Activated naive CD4-positive, alpha-beta T cell treated with anti-CD3 and anti-CD28 coated beads, Interleukin-2, amount 50 U/mL, for 16 hours (primary cell): ENCODE measurements around the gene FARS2.

Experiments
- DNase-seq: peaks from one replicate; pipeline ENCODE4 v3.0.0-alpha.2; 2020

The FARS2 gene

GRCh38 chr6:5475779-5476178, 214.5 kb downstream of the FARS2 start:
- DNase-seq, result no peak

DNA sequence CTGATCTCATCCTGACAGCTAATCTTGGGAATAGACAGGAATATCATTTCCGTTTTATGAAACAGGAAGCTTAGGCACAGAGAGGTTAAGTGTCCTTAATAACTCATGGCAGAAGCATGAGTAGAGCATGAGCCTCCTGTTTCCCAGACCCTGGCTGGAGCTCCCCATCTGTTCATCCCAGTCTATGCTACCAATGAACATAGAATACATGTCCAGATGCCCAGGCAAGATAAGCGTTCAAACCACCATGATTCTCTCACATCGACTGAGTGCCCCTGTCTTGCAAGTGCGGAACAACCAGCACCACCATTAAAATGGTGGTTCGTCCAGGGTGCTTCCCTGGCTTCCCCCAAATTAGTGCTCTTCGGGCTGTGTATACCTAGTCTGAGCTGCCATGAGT, 217.1 kb downstream of the FARS2 start:
- no peak for DNase-seq

GRCh38 chr6:5481033-5481432, 219.7 kb downstream of the FARS2 start:
- no peak for DNase-seq

DNA sequence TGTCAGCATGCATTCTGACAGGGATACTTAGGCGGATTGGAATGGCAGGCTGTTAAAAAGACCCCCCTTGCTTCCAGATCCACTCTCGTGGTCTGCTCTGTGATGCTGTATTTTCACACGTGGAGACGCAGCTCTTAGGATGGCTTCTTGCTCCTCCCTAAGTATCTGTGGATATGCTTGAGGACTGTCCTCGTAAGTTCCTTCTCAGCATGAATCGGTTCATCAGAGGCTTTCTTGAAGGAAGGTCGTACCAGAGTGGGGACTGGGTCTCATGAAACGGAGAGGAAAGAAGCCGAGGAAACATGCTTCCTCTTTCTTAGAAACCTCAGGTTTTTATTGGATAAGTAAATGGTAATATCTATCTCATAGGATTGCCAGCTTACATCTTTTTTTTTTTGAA, 220.4 kb downstream of the FARS2 start:
- DNase-seq, result no peak

- no peak for DNase-seq
Measured at GRCh38 chr6:5482619-5483018, 221.3 kb downstream of the FARS2 start.

DNA sequence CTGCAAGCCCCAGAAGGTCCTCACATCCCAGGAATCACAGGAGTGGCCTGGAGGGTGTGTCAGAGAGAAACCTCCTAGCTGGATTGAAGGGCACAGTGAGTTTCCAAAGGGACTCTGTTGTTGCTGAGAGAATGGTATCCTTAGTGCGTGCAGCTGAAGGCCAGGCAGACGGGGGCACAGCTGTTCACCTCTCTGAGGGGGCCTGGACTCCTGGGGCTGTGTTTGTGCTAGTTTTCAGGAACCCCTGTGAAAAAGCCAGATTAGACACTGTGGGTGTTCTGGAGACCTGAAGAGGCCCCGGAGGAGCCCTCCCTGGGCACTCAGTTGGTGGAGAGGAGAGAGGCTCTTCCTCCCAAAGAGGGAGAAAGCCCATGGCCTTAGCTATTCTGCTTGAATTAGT, 223.4 kb downstream of the FARS2 start:
- DNase-seq, result no peak

- DNase-seq, result no peak
Measured at GRCh38 chr6:5486214-5486613, 224.9 kb downstream of the FARS2 start.

DNA sequence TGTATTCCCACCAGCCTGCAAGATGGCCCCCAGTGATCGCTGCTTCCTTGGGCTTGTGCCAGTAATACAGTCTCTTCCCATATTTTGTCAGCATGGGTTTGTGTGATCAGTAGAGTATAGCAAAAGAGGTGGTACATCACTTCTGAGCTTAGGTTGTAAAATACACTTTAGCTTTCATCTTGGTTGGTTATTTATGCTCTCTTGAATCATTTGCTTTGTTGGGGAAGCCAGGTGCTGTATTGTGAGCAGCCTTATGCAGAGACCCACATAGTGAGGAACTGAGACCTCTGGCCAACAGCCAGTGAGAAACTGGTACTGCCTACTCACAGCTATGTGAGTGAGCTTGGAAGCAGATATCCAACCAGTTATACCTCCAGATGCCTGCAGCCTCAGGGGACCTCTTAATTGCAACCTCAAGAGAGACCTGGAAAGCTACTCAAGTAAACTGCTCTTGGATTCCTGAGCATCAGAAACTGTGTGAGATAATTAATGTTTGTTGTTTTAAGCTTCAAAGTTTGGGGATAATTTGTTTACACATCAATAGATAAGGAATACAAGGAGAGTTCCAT, 229.3 kb downstream of the FARS2 start:
- DNase-seq, result no peak

GRCh38 chr6:5492356-5492755, 231.0 kb downstream of the FARS2 start:
- no peak for DNase-seq

DNA sequence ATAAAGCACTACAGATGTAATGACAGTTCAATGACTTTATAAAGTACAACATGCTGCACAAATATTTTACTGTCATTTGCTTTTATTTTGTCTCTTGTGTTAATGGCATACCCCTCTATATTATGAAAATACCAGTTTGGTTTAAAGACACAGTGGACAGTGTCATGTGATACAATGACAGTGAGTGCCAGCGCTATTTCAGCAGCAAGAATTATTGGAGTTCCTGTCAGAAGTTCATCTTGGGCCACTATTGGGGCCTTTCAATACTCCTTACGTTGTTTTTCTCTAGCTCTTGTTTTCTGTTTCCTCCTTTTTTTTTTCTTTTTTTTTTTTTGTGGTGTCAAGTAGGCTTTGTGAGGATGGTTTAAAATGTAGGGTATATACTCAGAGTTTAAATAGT, 232.5 kb downstream of the FARS2 start:
- DNase-seq, result no peak

DNA sequence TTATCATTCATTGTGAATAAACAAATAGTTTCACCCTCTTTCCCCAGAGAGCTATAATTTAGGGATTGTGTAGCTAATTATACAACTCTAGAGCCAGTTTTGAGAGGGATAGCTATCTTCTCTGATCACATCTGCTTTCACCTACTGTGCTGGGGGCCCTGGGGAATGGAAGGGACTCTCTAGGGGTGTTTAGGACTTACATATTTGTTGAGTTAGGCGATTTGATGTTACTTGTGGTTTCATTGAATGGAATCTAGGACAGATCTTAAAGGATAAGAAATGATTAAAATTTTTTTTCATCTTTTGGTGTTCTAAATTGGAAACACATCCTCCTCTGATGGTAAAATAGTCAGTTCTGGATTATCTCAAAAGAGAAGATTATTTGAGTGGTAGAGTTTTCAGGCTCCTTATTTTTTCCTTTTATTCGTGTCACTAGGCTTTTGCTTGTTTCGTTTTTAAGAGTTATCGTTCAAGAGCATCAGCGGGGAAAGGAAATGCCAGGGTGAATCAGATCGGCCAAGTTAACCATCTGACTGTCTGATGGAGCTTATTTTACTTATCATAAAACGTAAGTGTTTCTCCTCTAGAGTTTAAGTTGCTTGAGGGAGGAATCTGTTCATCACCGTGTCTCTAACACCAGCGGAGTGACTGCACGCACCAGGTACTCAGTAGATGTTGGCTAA, 236.7 kb downstream of the FARS2 start:
- no peak for DNase-seq

- no peak for DNase-seq
Measured at GRCh38 chr6:5498579-5498899, 237.2 kb downstream of the FARS2 start.

GRCh38 chr6:5499644-5500306, 238.5 kb downstream of the FARS2 start:
- DNase-seq, result no peak

DNA sequence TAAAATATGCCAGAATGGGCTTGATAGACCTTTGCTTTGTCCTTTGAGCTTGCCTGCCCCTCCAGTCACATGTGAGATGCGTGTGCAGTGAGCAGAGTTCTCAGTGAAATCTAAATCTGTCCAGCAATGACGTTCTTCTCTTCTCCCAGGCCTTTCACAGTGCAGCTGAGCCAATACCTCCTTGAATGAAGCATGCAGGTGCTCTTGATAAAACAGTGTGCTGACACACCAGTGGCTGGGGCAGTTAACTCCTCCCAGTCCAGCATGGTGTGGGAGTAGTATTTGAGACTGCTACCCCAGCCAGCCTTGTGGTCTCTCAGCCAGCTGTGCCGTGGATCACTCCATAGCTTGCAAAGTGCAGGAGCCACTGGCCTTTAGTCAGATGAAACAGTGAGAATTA, 240.5 kb downstream of the FARS2 start:
- no peak for DNase-seq

DNA sequence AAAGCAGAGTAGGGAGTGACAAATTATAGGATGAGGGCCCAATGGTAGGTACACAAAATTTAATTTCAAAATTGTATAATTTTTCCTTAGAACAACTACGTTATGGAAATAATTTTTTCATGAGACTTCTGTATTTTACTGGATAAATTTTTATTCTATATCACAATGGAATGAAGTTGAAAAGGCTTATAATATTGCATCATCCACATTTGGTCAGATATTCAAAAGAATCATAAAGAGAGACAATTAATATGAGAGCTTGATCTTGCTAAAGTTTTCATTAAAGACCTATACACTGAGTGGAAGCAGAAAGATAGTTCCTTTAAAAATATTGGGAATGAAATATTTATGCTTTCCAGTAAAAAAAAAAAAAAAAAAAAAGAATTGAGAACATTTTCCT, 242.8 kb downstream of the FARS2 start:
- DNase-seq, result no peak

DNA sequence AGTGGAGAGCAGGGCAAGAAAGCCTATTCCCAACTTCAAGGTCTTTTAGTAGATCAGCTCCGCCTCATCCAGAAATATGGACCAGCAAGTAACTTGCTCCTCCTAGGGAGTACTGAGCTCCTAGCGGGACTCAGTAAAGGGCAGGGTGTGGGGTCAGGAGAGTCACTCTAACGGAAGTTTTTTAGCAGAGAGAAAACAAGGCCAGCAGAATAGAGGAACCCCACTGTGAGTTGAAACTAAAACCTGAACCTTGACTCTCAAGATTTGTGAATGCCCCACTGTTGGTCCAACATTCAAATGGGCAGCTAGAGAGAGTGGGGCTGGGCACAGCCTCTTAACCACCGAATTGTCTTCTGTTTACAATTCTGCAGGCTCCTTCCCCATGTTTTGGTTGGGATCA, 244.8 kb downstream of the FARS2 start:
- no peak for DNase-seq

- DNase-seq, result no peak
Measured at GRCh38 chr6:5506597-5506996, 245.3 kb downstream of the FARS2 start.

GRCh38 chr6:5507131-5507681, 245.9 kb downstream of the FARS2 start:
- DNase-seq, result no peak

DNA sequence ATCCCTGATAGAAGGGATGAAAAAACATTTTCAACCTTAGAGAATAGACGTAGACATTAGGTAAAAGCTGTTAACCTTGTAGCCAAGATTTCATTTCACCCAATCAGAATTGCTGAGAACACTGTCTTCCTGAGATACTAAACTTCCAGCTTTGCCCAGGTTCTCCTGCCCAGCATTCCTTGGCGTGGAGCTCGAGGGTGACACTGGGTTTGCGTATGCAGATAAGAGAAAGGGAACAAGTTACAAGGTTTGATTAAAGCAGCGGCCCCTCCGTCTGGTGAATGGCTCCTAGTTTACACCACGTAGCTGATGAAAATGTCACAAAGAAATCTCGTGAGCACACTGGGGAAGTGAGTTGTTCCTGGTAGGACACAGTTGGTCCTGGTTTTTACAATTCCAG, 247.8 kb downstream of the FARS2 start:
- no peak for DNase-seq

- no peak for DNase-seq
Measured at GRCh38 chr6:5510331-5511133, 249.2 kb downstream of the FARS2 start.

DNA sequence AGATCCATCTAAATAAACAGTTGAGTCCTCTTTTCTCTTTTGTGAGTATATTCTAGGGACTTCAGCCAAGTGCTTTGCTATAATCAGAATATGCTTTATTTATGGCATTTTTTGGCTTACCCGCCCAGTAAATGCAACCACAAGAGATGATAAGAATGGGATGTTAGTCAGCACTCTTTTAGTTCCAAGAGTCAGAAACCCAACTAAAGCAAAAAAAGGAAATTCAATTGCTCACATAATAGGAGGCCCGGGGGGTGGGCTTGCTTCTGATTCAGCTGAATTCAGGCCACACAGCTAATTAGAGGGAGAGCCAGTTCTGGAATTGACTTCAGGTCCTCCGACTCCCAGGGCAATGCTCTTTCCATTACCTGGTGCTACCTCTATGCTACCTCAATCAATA, 250.6 kb downstream of the FARS2 start:
- DNase-seq, result no peak

GRCh38 chr6:5512422-5512821, 251.1 kb downstream of the FARS2 start:
- DNase-seq, result no peak

GRCh38 chr6:5513408-5513807, 252.1 kb downstream of the FARS2 start:
- no peak for DNase-seq

DNA sequence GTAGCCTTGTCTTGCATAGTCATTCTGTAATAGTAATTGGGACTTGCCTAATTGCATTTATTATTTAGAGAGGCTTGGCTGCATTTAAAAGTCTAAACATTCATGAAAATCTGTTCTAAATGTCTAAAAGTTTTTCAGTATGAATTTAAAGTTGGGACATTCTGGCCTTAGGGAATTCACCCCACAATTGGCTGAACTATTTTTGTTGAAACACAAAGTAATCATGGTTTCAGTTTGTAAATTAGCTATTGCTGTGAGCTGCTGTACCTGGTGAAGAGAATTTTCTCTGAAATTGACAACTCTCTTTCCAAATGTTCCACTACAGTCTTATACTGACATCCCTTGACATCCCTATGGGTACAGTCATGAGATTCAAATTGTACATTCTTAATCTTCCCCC, 253.0 kb downstream of the FARS2 start:
- no peak for DNase-seq
